HG03439 (cell line): ENCODE data around the gene TP73.

ENCODE experiments used
- ATAC-seq: cut with Tn5 transposase; IDR thresholded peaks from one replicate; pipeline ENCODE4 v1.9.1; 2021; ENCODE audit warnings: mild to moderate bottlenecking, moderate library complexity; ENCODE audit not compliant: unreplicated experiment

The TP73 gene

DNA sequence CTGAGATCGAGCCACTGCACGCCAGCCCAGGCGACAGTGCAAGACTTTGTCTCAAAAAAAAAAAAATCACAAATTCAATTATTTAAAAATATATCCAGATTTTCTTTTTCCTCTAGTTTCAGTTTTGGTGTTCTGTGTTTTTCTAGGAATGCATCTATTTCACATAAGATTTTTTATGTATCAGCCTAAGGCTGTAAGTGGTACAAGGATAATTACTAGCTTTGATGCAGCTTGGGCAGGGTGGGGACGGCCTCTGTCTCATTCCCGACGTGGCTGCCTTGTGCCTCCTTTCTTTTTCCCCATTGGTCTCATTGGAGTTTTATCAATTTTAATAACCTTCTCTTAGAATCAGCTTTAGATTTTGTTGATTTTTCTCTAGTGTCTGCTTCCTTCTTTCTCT is 106.8 kb downstream of the TP73 start:
- ATAC-seq, result no peak

- ATAC-seq, result no peak
Observed at GRCh38 chr1:3759796-3760195, 107.5 kb downstream of the TP73 start.

DNA sequence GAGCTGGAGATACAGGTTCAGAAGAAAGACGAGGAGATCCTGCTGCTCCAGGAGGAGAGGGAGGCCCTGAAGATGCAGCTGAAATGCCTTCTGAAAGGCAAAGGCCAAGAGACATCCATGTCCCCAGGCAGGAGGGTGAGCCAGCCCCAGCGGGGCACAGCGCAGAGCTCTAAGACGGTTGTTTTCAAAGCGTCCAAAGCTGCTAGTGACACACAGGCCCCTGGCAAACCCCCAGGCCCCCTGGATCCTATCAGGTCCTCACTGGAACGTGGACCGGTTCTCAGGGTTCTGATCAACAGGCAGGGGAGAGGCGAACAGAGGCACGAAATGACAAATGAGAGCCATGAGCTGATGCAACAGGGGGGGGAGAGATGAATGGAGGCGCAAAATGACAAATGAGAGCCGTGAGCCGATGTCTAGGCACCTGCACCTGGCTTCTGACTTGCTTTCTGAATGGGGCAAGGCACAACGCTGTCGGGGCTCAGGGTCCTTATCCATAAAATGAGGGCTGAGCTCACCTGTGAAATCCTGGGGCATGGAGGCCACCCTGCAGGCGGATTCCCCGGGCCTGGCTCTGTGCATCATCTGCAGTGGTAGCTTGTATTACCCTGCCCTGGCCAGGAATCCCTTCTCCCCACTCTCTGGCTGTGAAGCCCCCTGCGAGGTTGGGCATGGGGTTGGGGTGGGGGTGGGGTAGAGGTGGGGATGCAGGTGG is 109.1 kb downstream of the TP73 start:
- no peak for ATAC-seq

DNA sequence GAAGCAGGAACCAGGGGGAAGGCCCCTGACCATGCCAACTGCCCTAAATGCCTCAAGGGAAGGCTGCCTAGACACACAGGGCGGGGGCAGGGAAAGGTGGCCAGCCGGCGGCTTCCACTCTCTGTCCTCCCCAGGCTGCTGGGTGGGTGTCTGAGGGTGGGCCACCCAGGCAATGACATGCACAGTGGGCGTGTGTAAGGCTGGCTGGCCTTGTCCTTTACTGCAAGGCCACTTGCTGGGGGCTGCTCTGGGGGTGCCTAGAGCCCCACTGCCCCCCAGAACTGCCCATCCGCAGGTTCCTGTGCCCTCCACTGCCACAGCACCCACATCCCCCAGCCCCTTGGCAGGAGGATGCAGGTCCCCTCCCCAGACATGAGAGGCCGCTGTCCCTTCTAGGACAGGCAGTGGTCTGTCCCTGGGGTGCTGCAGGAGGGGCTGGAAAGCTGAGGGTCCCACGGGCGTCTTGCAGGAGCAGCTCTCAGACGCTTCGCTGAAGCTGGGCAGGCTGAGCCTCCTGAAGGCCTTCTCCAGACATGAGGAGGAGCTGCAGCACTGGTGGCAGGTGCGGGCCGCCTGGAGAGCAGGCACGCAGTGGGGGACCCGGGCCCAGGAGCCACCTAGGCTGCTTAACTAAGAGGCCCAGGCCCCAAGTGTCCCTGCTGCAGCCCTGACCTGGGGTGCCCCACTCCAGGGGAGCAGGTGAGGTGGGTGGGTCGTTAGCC is 110.0 kb downstream of the TP73 start:
- ATAC-seq, result no peak

DNA sequence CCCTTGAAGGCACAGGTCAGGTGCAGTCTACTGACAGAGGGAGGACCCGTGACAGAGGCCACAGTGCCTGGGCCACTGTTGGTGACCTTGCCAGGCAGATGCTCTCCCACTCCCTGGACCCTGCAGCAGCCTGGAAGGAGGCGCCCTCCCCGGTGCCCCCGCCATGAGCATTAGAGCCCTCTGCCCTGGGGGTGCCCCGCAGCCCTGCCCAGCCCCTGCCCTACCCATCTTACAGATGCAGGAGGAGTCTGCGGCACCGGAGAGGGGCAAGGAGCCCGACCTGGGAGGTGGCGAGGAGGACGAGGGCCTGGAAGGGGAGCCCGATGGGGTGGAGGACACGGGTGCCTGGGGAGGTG is 110.5 kb downstream of the TP73 start:
- ATAC-seq, result no peak

- ATAC-seq, result no peak
Observed at GRCh38 chr1:3763351-3764125, 111.2 kb downstream of the TP73 start.

- ATAC-seq, result no peak
Observed at GRCh38 chr1:3767328-3767925, 115.1 kb downstream of the TP73 start.

GRCh38 chr1:3768811-3769390 is 116.6 kb downstream of the TP73 start:
- ATAC-seq, result no peak

DNA sequence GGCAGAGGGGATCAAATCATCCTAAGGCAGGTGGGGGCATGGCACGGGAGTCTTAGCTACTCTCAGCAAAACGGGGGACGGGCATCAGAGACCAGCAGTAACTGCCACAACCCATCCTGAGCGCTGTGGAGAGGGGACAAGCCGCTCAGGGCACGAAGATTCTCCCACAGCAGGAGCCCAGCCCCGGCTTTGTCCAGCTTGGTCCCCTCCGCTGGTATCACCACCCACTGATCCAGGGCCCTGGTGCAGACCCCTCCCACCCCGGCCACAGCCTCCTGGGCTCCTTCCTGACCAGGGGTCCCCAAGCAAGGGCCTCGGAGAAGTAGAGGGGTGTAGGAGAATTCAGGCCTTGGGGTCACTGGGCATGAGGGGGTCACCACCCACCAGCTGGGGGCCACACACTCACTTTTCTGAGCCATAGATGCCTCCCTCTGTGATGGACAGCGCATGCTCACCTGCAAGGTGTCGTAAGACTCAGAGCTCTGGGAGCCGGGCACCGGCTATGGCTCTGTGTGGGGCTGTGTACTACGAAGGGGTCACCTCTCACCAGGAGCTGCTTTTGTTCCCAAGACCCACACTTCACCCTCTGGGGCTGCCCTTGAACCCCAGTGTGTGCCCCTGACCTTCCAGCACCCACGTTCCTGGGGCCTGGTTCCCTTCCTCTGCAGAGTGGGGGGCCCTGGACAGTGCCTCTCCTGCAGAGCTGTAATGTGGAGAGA is 117.9 kb downstream of the TP73 start:
- ATAC-seq, result no peak

- no peak for ATAC-seq
Observed at GRCh38 chr1:3771108-3772026, 119.1 kb downstream of the TP73 start.

- peak; percentile 54 for ATAC-seq
Observed at GRCh38 chr1:3772027-3772714, 119.9 kb downstream of the TP73 start.

- peak; percentile 22 for ATAC-seq
Observed at GRCh38 chr1:3772715-3773571, 120.6 kb downstream of the TP73 start, which contains the start of gene SMIM1. SMIM1 (plus strand) TSS chr1:3772749; CDS start chr1:3775374, 2,625 bp downstream.

GRCh38 chr1:3773572-3774275 is 121.4 kb downstream of the TP73 start:
- ATAC-seq, result no peak

- no peak for ATAC-seq
Observed at GRCh38 chr1:3774276-3774945, 122.1 kb downstream of the TP73 start.

GRCh38 chr1:3774946-3775489 is 122.7 kb downstream of the TP73 start:
- ATAC-seq, result no peak

DNA sequence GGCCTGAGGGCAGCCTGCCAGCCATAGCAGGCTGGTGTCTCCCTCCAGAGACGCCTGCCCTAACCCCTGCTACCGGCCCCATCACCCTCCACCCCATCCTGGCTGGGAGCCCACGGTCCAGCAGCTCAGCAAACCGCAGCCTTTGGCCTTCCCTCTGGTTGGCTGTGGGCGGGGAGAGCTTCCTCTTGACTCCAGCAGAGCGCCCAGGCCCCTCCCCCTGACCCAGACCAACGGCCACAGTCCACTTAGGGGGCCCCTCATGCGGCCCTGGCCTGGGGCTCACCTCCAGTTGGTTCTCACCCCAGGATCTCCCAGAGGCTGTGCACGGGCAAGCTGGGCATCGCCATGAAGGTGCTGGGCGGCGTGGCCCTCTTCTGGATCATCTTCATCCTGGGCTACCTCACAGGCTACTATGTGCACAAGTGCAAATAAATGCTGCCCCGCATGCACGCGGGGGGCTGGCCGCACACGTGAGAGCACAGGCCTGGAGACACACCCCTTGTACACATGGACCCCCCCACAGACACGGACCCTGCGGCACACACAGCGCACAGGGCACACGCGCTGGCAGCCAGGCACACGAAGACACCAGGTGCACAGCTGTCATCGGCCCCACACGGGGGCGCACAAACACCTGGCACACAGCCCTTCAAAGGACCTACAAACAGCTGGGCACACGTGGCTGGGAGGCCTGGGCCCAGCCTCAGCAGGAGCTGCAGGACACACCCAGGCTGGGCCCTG is 123.3 kb downstream of the TP73 start:
- no peak for ATAC-seq
